NOMO-1 (cell line): ENCODE results near the gene NRG2.

Source experiments
- DNase-seq, 2 experiments: peaks; one replicate each; lab custom pipeline; 2025; ENCODE audit not compliant: unreplicated experiment in 2 of 2; lab: John Stamatoyannopoulos, UW

NRG2 gene

DNA sequence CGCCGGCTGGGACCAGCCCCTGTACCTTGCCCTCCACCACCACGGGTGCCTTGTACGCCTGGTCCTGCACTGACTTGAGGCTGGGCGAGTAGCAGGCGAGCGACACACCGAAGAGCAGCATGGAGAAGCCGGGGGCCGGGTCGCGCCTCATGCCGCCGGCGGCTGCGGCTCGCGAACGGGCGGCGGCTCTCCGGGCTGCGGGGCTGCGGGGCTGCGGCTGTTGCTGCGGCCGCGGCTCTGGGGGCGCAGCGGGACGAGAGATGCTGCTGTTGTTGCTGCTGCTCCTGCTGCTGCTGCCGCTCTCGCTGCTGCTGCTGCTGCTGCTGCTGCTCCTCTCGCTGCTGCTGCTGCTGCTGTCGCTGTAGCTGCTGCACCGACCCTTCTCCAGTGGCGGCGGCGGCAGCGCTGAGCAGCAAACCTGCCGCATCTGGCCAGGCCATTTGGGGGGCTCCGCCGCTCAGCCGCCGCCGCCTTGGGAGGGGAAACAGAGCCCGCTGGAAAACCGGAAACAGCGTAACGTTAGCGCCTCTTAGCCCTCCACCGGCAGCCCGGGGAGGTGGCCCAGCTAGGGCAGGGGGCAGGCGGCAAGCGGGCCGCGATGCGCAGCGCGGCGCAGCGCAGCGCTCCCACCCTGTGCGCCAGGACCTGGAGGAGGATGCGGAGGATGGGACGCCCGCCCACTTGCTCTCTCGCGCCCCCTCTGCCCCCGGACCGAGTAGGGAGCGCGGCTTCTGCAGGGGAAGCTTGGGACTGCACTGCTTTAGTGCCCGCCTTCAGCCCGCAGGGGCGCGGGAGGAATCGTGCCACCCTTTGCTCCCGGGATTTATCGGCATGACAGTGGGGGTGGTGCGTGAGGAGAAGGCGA lies at the start of gene NRG2:
NRG2 (minus strand) TSS at position 657 of the 865 bp plus-strand sequence.
- peak; percentile 42 for DNase-seq

DNA sequence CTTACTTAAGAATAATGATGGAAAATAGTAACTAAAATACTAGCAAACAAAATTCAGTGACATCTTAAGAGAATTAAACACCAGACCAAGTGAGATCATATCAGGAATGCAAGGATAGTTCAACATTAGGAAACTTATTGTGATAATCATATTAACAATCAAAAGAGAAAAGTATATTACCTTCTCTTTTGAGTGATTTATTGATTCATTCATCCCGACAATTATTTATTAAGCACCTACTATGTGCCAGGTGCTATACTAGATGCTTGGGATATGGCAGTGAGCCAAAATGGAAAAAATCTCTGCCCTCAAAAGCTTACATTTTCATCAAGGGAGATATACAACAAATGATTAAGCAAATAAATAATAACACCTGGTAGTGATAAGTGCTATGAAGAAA lies 47.2 kb upstream of the NRG2 start:
- DNase-seq: no peak

DNA sequence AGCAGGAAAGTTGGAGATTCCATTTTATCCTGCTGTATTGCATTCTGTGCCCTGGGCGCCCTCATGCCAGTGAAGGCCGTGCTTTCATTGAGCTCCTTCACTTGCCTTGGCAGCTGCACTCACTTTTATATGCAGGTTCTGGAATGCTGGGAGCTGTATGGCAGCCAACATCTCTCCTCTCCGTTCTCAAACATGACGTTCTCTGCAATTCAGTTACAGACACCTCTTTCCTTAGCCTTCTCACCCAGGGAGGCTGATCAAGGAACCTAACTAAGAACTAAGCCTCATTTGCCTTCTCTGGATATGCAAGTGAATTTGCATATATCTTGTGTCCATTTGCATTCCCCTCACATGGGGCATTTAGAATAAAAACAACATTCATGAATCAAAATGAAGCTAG lies 41.4 kb upstream of the NRG2 start:
- DNase-seq: no peak

DNA sequence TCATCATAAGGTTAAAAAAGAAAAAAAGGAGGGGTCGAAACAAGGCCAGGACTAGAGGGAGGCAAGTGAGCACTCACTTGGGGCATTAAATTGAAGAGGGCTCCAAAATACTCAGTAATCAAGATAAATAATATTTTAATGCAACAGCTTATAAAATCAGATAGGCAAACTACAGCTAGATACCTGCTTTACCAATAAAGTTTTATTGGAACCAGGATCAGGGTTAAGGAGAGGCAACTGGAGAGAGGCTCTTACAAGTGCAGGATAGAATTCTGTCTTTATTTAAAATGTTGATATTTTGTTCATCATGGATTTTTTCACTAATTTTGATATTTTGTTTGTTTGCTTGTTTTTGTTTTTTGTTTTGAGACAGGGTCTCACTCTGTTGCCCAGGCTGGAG lies 40.6 kb upstream of the NRG2 start:
- DNase-seq: no peak

DNA sequence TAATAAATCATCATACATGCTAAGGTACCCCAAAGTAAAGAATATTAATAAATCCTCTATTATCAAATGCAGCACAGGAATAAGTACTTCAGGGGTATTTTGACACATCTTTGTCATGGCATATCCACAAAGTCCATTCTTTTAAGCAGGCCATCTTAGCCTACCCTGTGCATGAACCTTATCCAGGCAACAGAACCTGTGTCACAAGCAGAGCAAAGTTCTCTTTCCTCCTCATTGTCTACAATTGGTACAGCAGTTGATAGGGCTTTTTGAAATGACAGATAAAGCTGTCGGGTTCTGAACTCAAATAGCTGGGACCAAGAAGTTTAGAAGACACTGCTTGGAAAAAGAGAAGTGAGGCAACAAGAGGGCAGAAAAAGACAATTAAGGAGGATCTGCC lies 40.0 kb upstream of the NRG2 start:
- DNase-seq: no peak

DNA sequence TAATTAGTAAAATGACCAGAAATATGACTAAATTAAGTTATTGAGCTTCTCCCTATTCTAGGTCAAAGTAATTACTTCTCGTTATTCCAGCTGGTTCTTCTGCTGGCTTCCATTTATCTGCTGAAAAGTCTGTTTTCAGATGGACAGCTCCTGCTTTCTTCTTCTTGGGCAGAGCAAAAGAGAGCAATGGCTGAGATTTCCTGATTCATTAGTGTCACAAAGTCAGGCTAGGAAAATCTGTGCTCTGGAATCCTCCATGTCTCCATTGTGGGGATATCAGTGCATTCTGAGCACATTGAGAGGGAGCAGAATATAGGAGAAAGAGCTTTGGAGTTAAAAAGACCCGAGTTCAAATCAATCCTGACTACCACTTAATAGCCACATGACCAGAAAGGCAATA lies 33.7 kb upstream of the NRG2 start:
- no peak for DNase-seq

DNA sequence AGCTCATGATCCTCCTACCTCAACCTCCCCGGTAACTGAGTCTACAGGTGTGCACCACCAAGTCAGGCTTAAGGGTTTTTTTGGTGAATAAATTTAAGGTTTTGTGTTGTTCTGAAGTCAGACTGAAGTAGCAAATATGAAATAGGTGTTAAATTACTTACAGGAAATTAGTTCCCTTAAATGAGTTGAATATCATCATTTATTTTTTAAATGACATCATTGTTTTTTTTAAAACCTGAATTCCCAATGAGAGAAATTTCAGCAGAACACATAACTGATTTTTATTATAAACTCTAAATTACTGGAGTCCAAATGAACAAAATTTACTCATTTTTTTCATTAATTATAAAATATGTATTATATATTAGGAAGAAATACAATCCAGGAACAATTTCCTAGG lies 33.0 kb upstream of the NRG2 start:
- DNase-seq: no peak

DNA sequence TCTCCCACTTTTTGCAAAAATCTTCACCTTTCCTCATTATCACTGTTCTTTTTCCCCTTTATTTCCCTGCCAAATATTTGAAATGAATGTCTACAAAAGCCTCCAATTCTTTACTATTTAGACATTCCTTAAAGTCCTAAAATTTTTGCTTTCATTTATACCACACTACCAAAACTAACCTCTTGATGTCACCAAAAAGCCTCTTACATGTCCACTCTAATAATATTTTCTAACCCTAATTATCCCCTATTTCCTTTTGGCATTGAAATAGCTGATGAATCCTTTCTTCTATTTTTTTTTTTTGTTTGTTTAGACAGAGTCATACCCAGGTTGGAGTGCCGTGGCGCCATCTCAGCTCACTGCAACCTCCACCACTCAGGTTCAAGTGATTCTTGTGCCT lies 32.3 kb upstream of the NRG2 start:
- DNase-seq: no peak

DNA sequence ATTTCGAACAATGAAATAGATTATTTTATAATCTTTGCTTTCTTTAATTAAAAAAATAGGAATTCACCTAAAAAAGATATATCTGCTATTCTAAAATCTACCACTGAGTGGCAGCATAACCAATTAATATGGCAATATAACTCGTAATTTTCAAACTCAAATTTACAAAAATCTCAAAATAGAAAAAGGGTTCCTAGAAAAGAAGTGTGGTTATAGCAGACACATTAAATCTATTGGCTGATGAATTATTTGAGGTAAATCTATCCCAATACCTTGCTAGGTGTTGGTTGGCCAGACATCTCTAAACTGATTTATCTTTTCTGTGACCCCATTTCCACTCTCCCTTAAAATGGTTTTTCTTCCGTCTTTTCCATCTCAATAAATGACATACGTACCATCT lies 30.2 kb upstream of the NRG2 start:
- DNase-seq: peak in 1 of 2 experiments; percentile 23

DNA sequence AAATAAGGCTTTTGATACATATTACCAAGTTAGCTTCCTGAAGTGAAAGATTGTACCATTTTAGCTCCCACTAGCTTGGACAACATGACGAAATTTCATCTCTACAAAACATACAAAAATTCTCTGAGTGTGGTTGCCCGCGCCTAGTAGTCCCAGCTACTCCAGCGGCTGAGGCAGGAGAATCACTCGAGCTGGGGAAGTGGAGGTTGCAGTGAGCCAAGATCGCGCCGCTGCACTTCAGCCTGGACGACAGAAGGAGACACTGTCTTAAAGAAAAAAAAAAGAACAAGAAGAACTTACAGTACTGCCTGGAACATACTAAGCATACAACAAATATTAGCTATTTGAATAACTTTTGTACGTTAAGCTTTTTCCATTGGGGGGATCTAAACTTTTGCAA lies 29.7 kb upstream of the NRG2 start:
- DNase-seq: no peak

DNA sequence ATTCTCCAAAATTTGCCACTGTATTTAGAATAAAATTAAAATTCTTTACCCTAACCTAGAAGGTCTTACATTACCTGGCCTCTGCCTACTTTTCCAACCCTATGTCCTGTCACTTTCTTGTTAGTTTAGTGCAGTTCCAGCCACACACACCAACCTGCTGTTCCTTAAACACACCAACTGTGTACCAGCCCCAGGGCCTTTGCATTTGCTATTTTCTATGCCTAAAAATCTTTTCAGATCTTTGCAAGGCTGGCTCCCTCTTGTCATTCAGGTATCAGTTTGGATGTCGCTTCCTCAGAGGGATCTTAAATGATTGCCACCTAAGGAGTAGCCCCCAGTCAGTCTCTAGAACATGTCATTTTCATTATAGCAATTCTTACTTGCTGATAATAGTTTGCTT lies 17.7 kb upstream of the NRG2 start:
- DNase-seq: no peak

DNA sequence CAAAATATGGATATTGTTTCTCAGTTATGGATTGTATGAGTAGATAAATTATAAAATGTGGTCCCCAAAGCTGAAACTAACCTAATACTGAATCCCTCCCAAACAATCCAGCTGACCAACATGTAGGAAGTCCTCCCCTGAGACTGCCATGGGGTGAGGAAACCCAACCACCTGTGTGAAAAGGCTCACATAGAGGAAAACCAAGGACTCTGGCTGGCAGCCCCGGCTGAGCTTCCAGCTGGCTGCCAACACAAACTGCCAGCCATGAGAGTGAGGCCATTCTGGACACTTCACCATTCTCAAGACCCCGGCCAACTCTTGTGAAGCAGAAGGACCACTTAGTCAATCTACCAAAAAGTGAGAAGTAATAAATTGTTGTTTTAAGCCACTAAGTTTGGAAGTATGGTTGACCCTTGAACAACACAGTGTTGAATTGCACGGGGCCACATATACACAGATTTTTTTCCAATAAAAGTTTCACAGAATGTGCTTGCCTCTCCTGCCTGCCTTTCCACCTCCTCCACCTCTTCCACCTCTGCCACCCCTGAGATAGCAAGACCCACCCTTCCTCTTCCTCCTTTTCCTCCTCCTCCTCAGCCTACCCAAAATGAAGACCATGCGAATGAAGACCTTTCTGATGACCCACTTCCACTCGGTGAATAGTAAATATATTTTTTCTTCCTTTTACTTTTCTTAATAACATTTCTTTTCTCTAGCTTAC lies 15.3 kb upstream of the NRG2 start:
- DNase-seq: no peak

DNA sequence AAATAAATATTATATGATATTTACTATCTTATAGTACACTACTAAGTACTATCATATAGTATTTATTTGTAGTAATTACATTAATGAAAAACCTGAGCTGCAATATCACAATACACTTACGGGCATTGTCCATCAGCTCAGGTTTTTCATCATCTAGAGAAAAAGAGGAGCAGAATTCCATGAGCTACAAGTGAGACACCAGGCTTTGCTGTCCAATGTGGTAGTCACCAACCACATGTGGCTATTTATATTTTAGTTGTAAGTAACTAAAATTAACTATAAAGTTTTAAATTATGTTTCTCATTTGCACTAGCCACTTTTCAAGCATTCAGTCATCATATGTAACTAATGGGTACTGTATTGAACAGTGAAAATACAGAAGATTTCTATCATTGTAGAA lies 13.8 kb upstream of the NRG2 start:
- no peak for DNase-seq

DNA sequence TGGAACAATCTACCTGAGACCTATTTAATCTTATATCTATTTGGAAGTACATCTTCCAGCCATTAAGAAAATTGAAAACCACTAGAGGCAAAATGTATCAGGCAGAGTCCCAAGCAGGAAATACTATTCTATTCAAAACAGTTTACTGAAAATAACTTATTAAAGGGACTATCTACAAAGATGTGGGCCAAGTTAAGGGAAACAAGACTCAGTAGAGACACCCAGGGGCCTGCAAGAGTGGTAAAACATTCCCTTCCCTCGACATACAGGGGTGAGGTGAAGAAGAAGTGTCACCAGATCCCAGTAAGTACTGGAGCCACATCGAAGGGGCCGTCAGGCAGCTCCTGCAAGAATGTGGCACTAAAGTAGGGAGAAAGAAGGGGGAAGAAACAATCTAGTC lies 12.1 kb upstream of the NRG2 start:
- DNase-seq: no peak

DNA sequence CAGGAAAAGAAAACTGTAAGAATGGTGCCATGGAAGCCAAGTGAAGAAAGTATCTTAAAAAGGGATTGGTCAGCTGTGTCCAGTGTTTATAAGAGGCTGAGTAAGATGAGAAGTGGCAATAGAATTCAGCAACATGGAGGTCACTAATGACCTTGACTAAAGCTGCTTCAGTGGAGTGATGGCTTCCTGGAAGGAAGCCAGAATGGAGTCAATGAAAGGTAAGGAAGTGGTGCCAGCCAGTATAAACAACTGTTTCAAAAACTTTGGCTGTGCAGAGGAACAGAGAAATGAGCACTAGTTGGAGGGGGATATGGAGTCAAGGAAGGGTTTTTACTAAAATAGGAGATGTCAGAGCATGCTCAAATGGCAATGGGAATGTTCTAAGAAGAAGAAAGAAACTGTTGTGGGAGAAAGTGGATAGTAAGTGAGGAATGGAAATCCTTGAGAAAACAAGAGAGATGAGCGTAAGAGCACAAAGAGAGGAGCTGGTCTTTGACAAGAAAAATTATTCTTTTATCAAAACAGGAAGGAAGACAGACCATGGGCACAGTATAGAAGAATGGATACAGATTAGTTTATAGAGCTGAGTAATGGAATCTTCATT lies 11.1 kb upstream of the NRG2 start:
- DNase-seq: no peak

DNA sequence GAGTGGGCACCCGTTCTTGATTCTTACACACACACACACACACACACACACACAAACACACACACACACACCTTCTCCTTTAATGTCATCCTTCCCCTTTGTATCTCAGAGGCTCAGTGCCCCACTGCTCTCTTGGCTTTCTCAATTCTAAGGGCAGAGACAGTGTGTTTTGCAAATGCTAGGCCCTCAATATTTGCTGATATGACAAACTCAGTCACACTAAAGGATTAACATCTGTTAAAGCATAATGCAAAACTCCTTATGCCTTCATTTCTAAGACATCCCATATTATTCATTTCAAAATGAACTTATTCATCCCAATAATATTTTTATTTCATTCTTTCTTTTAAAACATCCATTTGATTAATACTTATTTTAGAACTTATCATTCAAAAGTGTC lies 8.9 kb upstream of the NRG2 start:
- no peak for DNase-seq

DNA sequence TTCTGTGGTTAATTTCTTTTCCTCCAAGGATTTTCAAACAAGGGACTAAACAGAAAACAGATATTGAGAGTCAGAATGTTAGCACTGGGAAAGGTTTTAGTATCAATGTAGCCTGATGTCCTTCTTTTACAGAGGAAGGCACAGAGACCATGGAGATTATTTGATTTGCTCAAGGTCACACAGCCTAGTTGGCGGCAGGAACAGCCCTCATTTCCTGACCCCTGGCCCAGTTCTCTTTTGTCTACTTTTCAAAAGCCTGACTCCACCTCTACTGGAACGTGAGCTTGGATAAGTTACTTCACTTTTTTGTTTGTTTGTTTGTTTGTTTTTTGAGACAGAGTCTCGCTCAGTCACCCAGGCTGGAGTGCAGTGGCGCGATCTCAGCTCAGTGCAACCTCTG lies 6.6 kb upstream of the NRG2 start:
- DNase-seq: no peak

DNA sequence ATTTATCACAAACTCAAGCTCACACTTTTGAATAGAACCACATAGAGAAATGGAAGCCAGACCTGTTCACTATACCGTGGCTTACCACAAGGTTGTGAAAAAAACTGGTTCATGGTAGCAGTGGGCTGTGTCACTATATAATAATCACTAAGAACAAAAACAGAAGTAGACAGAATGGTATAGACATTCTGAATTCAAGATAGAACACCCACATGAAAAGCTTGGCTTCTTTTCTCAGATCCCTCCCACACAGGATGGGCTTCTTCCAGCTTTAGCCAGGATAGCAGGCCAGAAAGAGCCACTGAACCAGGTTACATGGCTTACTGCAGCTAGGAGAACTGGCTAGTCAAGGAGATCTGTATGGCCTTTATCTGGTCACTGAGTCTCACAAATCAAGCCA lies 6.1 kb upstream of the NRG2 start:
- DNase-seq: peak in 1 of 2 experiments; percentile 3

DNA sequence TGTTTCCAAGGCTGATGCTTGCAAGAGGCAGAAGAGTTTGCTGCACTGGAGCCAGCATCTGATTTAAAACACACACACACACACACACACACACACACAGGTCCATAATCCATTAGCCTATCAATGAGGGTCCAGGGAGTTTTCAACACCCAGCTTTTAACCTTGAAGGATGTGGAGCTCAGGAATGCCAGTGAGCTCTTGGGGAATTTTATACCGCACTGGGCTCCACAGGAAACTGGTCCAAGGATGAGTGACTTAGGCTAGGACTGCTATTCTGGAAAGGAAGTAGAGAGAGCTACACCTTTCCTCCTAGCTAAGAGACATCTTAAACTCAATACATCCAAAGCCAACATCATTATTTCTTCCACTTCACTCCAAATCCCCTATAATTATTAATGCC lies 942 bp upstream of the NRG2 start:
- no peak for DNase-seq

DNA sequence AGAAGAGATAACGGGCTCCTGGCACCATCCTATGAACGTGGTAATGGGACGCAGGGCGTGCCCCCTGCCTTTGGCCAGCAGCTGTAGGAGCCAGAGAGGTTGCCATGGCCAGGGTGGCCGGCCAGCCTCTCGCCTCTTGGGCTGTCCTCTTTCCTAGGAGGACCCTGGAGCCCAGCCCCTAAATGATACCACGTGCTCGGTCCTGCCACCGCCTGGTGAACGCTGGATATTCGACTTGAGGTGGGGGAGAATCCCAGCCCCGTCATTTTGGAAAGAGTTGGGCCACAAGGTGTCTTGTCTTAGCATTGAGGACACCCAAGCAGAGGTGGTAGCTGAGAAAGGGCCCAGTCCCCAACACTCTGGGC lies 391 bp upstream of the NRG2 start:
- DNase-seq: no peak

DNA sequence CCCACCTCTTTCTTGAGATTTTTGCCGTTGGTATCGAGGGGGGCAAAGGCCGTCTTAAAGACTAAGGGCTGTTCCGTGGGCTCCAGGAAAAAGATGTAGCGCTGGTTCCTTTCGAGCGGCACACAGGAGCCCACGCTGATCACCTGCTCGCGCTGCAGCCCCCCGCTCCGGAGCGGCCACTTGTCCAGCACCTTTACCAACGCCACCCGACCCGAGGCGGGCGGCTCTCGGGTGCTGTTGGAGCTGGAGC lies 781 bp downstream of the NRG2 start:
- no peak for DNase-seq
